Measurements from ENCODE around the gene PARP15. TPM values are rescaled to one million over a fixed set of nuclear protein-coding genes. Genes with fewer than 3 reads are reported as not detected.

Gene PARP15
- total RNA-seq, 1 experiment from 2014 or later = 0.07 TPM

GRCh38 chr3:122660297-122660974 lies 83.0 kb downstream of the PARP15 start:
- H3K9me3 ChIP-seq = no peaks in the 10 kb centered on the region
- no peak overlapping the region for H3K4me3 ChIP-seq (ENCODE audit: low read depth, low read length)
- H3K36me3 ChIP-seq (ENCODE audit: control insufficient read depth, insufficient read depth, low read length) = no peaks in the 10 kb centered on the region
- Mint-ChIP-seq H3K27ac (ENCODE audit: unreplicated experiment) (no peak overlapping the region), H3K4me1 (ENCODE audit: low read depth, unreplicated experiment) (no peaks in the 10 kb centered on the region), H3K27me3 (ENCODE audit: insufficient read depth, unreplicated experiment) (no peaks in the 10 kb centered on the region), H3K9me3 (ENCODE audit: unreplicated experiment) (peaks cover 12% of the 10 kb centered on the region), H3K36me3 (ENCODE audit: insufficient read depth, unreplicated experiment) (no peaks in the 10 kb centered on the region), H3K4me3 (ENCODE audit: unreplicated experiment) (no peak overlapping the region)
- H3K4me1 ChIP-seq = no peaks in the 10 kb centered on the region
- CTCF ChIA-PET = no interaction called here
- intact Hi-C loops (cut with micrococcal nuclease; ENCODE audit: unreplicated experiment) = no loop called here
- no peak for DNase-seq
- BruUV-seq (replicated peaks) = no TSS peak
- no peaks in the 10 kb centered on the region for H3K27me3 ChIP-seq (replicated peaks; ENCODE audit: control insufficient read depth, insufficient read depth, low read length)
- POLR2A ChIA-PET = no interaction called here
- no peak for TF ChIP-seq CTCF (IDR thresholded peaks at IDR 0.05; ENCODE audit: insufficient read depth in 1 of 2, low read depth in 1 of 2, low read length in 1 of 2, severe bottlenecking in 1 of 2, unreplicated experiment in 1 of 2)

GRCh38 chr3:122661633-122662032 lies 84.2 kb downstream of the PARP15 start:
- DNase-seq = no peak
- intact Hi-C loops (cut with micrococcal nuclease; ENCODE audit: unreplicated experiment) = no loop called here
- no peak overlapping the region for H3K4me3 ChIP-seq (ENCODE audit: low read depth, low read length)
- POLR2A ChIA-PET = no interaction called here
- H3K27me3 ChIP-seq (replicated peaks; ENCODE audit: control insufficient read depth, insufficient read depth, low read length) = no peaks in the 10 kb centered on the region
- H3K9me3 ChIP-seq = no peaks in the 10 kb centered on the region
- Mint-ChIP-seq H3K4me1 (ENCODE audit: low read depth, unreplicated experiment) (no peaks in the 10 kb centered on the region), H3K27me3 (ENCODE audit: insufficient read depth, unreplicated experiment) (no peaks in the 10 kb centered on the region), H3K4me3 (ENCODE audit: unreplicated experiment) (no peak overlapping the region), H3K9me3 (ENCODE audit: unreplicated experiment) (peaks cover 12% of the 10 kb centered on the region), H3K27ac (ENCODE audit: unreplicated experiment) (no peak overlapping the region), H3K36me3 (ENCODE audit: insufficient read depth, unreplicated experiment) (no peaks in the 10 kb centered on the region)
- BruUV-seq (replicated peaks) = no TSS peak
- no peaks in the 10 kb centered on the region for H3K36me3 ChIP-seq (ENCODE audit: control insufficient read depth, insufficient read depth, low read length)
- no peak for TF ChIP-seq CTCF (IDR thresholded peaks at IDR 0.05; ENCODE audit: insufficient read depth in 1 of 2, low read depth in 1 of 2, low read length in 1 of 2, severe bottlenecking in 1 of 2, unreplicated experiment in 1 of 2)
- no peaks in the 10 kb centered on the region for H3K4me1 ChIP-seq
- CTCF ChIA-PET = no interaction called here

GRCh38 chr3:122662505-122662904 lies 85.1 kb downstream of the PARP15 start:
- no peaks in the 10 kb centered on the region for H3K4me1 ChIP-seq
- H3K36me3 ChIP-seq (ENCODE audit: control insufficient read depth, insufficient read depth, low read length) = no peaks in the 10 kb centered on the region
- Mint-ChIP-seq H3K27ac (ENCODE audit: unreplicated experiment) (no peak overlapping the region), H3K9me3 (ENCODE audit: unreplicated experiment) (peaks cover 12% of the 10 kb centered on the region), H3K36me3 (ENCODE audit: insufficient read depth, unreplicated experiment) (no peaks in the 10 kb centered on the region), H3K4me1 (ENCODE audit: low read depth, unreplicated experiment) (no peaks in the 10 kb centered on the region), H3K4me3 (ENCODE audit: unreplicated experiment) (no peak overlapping the region), H3K27me3 (ENCODE audit: insufficient read depth, unreplicated experiment) (no peaks in the 10 kb centered on the region)
- BruUV-seq (replicated peaks) = no TSS peak
- ChIA-PET POLR2A (no interaction called here), CTCF (no interaction called here)
- no peaks in the 10 kb centered on the region for H3K27me3 ChIP-seq (replicated peaks; ENCODE audit: control insufficient read depth, insufficient read depth, low read length)
- intact Hi-C loops (cut with micrococcal nuclease; ENCODE audit: unreplicated experiment) = no loop called here
- no peak for TF ChIP-seq CTCF (IDR thresholded peaks at IDR 0.05; ENCODE audit: insufficient read depth in 1 of 2, low read depth in 1 of 2, low read length in 1 of 2, severe bottlenecking in 1 of 2, unreplicated experiment in 1 of 2)
- DNase-seq = no peak
- H3K4me3 ChIP-seq (ENCODE audit: low read depth, low read length) = no peak overlapping the region
- no peaks in the 10 kb centered on the region for H3K9me3 ChIP-seq
